Spleen (tissue), 11 donors: Measurements from ENCODE around the gene AUH. TPM values are rescaled to one million over a fixed set of nuclear protein-coding genes. Genes with fewer than 3 reads are reported as not detected.

Source experiments
- DNase-seq: peaks from one replicate; pipeline ENCODE4 v3.0.0-alpha.2; 2020
- H3K27ac ChIP-seq, 8 donors: fragments of 200-600 bp; sonication (generic) in 7 of 8; 1 replicate in 4 of 8; 2 replicates in 4 of 8; pipeline versions ENCODE4 v1.5.0 to v1.8.0; 2016 to 2021; ENCODE audit warnings: inconsistent platforms in 4 of 8, mild to moderate bottlenecking in 4 of 8, moderate library complexity in 1 of 8
- H3K27me3 ChIP-seq, 7 donors: fragments of 200-600 bp; sonication (generic) in 6 of 7; replicated peaks in 1 of 7; 1 replicate in 4 of 7; 2 replicates in 3 of 7; pipeline versions ENCODE4 v1.5.0 to v1.8.0; 2016 to 2021; ENCODE audit warnings: inconsistent platforms in 3 of 7, mild to moderate bottlenecking in 1 of 7
- H3K36me3 ChIP-seq, 6 donors: fragments of 200-600 bp; sonication (generic) in 5 of 6; 1 replicate in 4 of 6; 2 replicates in 2 of 6; pipeline versions ENCODE4 v1.5.0 to v1.8.0; 2016 to 2021; ENCODE audit warnings: inconsistent platforms in 2 of 6
- H3K4me1 ChIP-seq, 6 donors: fragments of 200-600 bp; sonication (generic) in 5 of 6; 1 replicate in 3 of 6; 2 replicates in 3 of 6; pipeline versions ENCODE4 v1.5.0 to v1.8.0; 2016 to 2021; ENCODE audit warnings: inconsistent platforms in 3 of 6
- H3K4me3 ChIP-seq, 8 donors: fragments of 200-600 bp; sonication (generic) in 7 of 8; 1 replicate in 4 of 8; 2 replicates in 4 of 8; pipeline versions ENCODE4 v1.5.0 to v1.8.0; 2016 to 2021; ENCODE audit warnings: inconsistent platforms in 4 of 8, mild to moderate bottlenecking in 4 of 8, moderate library complexity in 2 of 8
- H3K9me3 ChIP-seq, 8 donors: fragments of 200-600 bp; sonication (generic) in 7 of 8; 1 replicate in 4 of 8; 2 replicates in 4 of 8; pipeline versions ENCODE4 v1.5.0 to v1.8.0; 2016 to 2021; ENCODE audit warnings: inconsistent platforms in 4 of 8
- POLR2A ChIP-seq, 3 donors: fragments of 450-650 bp; IDR thresholded peaks; one replicate each; pipeline ENCODE4 v1.5.1; 2017; ENCODE audit warnings: antibody characterized with exemption in 3 of 3, mild to moderate bottlenecking in 1 of 3
- POLR2AphosphoS5 ChIP-seq, 3 donors: sonication (generic); formaldehyde crosslinking; IDR thresholded peaks; one replicate each; pipeline ENCODE4 v1.5.1; 2017; ENCODE audit warnings: antibody characterized with exemption in 3 of 3
- WGBS, 5 donors: extraction: QIAGEN DNeasy Blood & Tissue Kit in 3 of 5; methylation state at CpG; one replicate each; pipeline versions ENCODE4 v1.1.5 to v1.1.7; 2013 to 2018; 5-methylcytosine and 5-hydroxymethylcytosine counted together
- intact Hi-C: fragments of 100-400 bp; cut with DNase I; formaldehyde crosslinking; loops from one replicate; pipeline ENCODE4 v1.15.0; 2023; ENCODE audit warnings: low total_unique reads
- polyA plus RNA-seq, 3 donors: library from polyadenylated mRNA; stranded (reverse); fragments of 200-250 nt; gene quantifications; one replicate each; pipeline ENCODE4 v1.2.1, GENCODE V29; 2013
- total RNA-seq, 7 donors: library from RNA; depleted of rRNA in 3 of 7; stranded (reverse); fragments of >200 nt in 3 of 7; fragmentation: NEBNext Ultra II Directional in 4 of 7; extraction: Animal tissue kit (Norgen Biotek cat#: 25700) in 4 of 7; gene quantifications; one replicate each; pipeline versions ENCODE4 v1.1.0 to v1.2.1, GENCODE V29; 2016 to 2021
- TF ChIP-seq, protein P1 (sequence below), 11 experiments: fragments of 200-600 bp in 7 of 11; fragments of 450-650 bp in 4 of 11; sonication (generic) in 4 of 11; IDR thresholded peaks in 8 of 11; conservative IDR thresholded peaks in 3 of 11; 1 replicate in 7 of 11; 2 replicates in 4 of 11; pipeline versions ENCODE4 v1.4.0 to v1.8.0; 2016 to 2021; ENCODE audit warnings: antibody characterized with exemption in 11 of 11, inconsistent platforms in 4 of 11, mild to moderate bottlenecking in 1 of 11
- donor health status: healthy with polysubstance abuse.
- donor health status: DM: no; HTN: no; CAD: no; lungs with moderate emphysema.
- donor health status: DM: no; HTN: no; CAD: no.
- donor health status: Bipolar disorder and iron deficiency.
- donor health status: healthy.
- donor health status: DM: no; HTN: no; CAD: no.
- donor health status: DM: yes; HTN: yes; CAD: no.

AUH gene
- total and polyA plus RNA-seq, 10 donors = 9.4 to 37.3 (median 20.6) TPM

GRCh38 chr9:91316093-91316492 lies 45.6 kb downstream of the AUH start:
- intact Hi-C loops = no loop called here
- H3K4me3 ChIP-seq = no peak overlapping the region
- H3K27me3 ChIP-seq = no peaks in the 10 kb centered on the region
- peaks cover 0 to 41% (median 2%) of the 10 kb centered on the region in 6 donors for H3K36me3 ChIP-seq
- H3K27ac ChIP-seq = no peak overlapping the region
- 44 to 100% (median 97%) methylated on average over 1 of the region's 1 CpG for WGBS, 5 donors
- H3K9me3 ChIP-seq = no peaks in the 10 kb centered on the region
- no peak for DNase-seq
- TF ChIP-seq POLR2AphosphoS5 (IDR thresholded peaks at IDR 0.05) = no peak
- no peak for TF ChIP-seq POLR2A (IDR thresholded peaks at IDR 0.05)
- TF ChIP-seq, protein P1, sequence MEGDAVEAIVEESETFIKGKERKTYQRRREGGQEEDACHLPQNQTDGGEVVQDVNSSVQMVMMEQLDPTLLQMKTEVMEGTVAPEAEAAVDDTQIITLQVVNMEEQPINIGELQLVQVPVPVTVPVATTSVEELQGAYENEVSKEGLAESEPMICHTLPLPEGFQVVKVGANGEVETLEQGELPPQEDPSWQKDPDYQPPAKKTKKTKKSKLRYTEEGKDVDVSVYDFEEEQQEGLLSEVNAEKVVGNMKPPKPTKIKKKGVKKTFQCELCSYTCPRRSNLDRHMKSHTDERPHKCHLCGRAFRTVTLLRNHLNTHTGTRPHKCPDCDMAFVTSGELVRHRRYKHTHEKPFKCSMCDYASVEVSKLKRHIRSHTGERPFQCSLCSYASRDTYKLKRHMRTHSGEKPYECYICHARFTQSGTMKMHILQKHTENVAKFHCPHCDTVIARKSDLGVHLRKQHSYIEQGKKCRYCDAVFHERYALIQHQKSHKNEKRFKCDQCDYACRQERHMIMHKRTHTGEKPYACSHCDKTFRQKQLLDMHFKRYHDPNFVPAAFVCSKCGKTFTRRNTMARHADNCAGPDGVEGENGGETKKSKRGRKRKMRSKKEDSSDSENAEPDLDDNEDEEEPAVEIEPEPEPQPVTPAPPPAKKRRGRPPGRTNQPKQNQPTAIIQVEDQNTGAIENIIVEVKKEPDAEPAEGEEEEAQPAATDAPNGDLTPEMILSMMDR (IDR thresholded peaks at IDR 0.05 in 8 of 11, conservative IDR thresholded peaks at IDR 0.05 in 3 of 11) = no peak
- H3K4me1 ChIP-seq = no peaks in the 10 kb centered on the region

DNA sequence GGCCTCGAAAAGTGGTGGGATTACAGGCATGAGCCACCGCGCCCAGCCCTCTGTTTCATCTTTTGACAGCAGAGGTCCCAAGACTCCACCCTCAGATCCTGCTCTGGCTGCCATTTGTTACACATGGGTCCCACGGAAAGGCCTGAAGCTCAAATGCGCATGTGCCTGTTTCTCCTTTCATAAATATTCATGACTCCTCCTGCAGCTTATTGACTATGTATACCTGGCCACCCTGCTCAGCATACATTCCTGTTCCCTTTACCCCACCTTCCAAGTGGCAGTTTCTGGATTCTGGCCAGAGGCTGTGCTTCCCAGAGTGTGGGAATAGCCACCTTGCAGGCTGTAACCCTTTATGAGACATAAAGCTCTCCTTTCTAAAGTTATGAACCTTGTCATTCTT lies 46.5 kb downstream of the AUH start:
- WGBS, 5 donors = 95 to 99% (median 97%) methylated on average over 5 of the region's 5 CpGs
- no peak for DNase-seq
- no peaks in the 10 kb centered on the region for H3K9me3 ChIP-seq

GRCh38 chr9:91312717-91313325 lies 48.9 kb downstream of the AUH start:
- Histone ChIP-seq H3K27me3 (no peaks in the 10 kb centered on the region), H3K4me1 (no peaks in the 10 kb centered on the region), H3K9me3 (no peaks in the 10 kb centered on the region), H3K27ac (no peak overlapping the region), H3K36me3 (peaks cover 0 to 33% (median 2%) of the 10 kb centered on the region in 6 donors), H3K4me3 (no peak overlapping the region)
- no peak for DNase-seq
- TF ChIP-seq POLR2AphosphoS5 (IDR thresholded peaks at IDR 0.05) (no peak), POLR2A (IDR thresholded peaks at IDR 0.05) (no peak)
- TF ChIP-seq, protein P1 (IDR thresholded peaks at IDR 0.05 in 8 of 11, conservative IDR thresholded peaks at IDR 0.05 in 3 of 11) = no peak
- intact Hi-C loops = no loop called here
- 92 to 99% (median 96%) methylated on average over 4 of the region's 4 CpGs for WGBS, 5 donors

More for the DNA sequence above, 46.5 kb downstream of the AUH start:
- intact Hi-C loops = no loop called here
- Histone ChIP-seq H3K4me1 (no peaks in the 10 kb centered on the region), H3K27me3 (no peaks in the 10 kb centered on the region), H3K27ac (no peak overlapping the region), H3K4me3 (no peak overlapping the region), H3K36me3 (peaks cover 0 to 42% (median 2%) of the 10 kb centered on the region in 6 donors)
- TF ChIP-seq, protein P1 (IDR thresholded peaks at IDR 0.05 in 8 of 11, conservative IDR thresholded peaks at IDR 0.05 in 3 of 11) = no peak
- TF ChIP-seq POLR2A (IDR thresholded peaks at IDR 0.05) (no peak), POLR2AphosphoS5 (IDR thresholded peaks at IDR 0.05) (no peak)

GRCh38 chr9:91310037-91310436 lies 51.7 kb downstream of the AUH start:
- WGBS, 5 donors = 97 to 100% (median 99%) methylated on average over 2 of the region's 2 CpGs
- intact Hi-C loops = no loop called here
- H3K4me1 ChIP-seq = peaks cover 0 to 12% (median 2%) of the 10 kb centered on the region in 6 donors
- no peak overlapping the region for H3K27ac ChIP-seq
- TF ChIP-seq POLR2A (IDR thresholded peaks at IDR 0.05) (no peak), POLR2AphosphoS5 (IDR thresholded peaks at IDR 0.05) (no peak)
- TF ChIP-seq, protein P1 (IDR thresholded peaks at IDR 0.05 in 8 of 11, conservative IDR thresholded peaks at IDR 0.05 in 3 of 11) = no peak
- H3K36me3 ChIP-seq = peaks cover 0 to 31% (median 0%) of the 10 kb centered on the region in 6 donors
- DNase-seq = no peak
- no peaks in the 10 kb centered on the region for H3K27me3 ChIP-seq
- H3K4me3 ChIP-seq = no peak overlapping the region
- H3K9me3 ChIP-seq = no peaks in the 10 kb centered on the region
